HepG2 (cell line): ENCODE data around the gene NACC2. TPM values are rescaled to one million over a fixed set of nuclear protein-coding genes. Genes with fewer than 3 reads are reported as not detected.

Source experiments
- EED ChIP-seq: sonication (generic); formaldehyde crosslinking; IDR thresholded peaks from 2 replicates; pipeline ENCODE4 v1.5.0; 2020; ENCODE audit warnings: mild to moderate bottlenecking, missing genetic modification reagents
- ETV6 ChIP-seq: sonication (generic); formaldehyde crosslinking; conservative IDR thresholded peaks from 2 replicates; pipeline ENCODE4 v1.4.0; 2020; ENCODE audit warnings: missing genetic modification reagents
- HNRNPK ChIP-seq: fragments of 200-400 bp; formaldehyde crosslinking; IDR thresholded peaks from 2 replicates; pipeline ENCODE4 v1.6.1; 2018; ENCODE audit warnings: low read length, low read depth, moderate library complexity, mild to moderate bottlenecking; ENCODE audit not compliant: poor library complexity, severe bottlenecking
- NCOR1 ChIP-seq: fragments of 200-600 bp; sonication (generic); IDR thresholded peaks from 2 replicates; pipeline ENCODE4 v1.7.0; 2017; ENCODE audit warnings: antibody characterized with exemption, low read length, borderline replicate concordance
- SKIL ChIP-seq: sonication (generic); formaldehyde crosslinking; IDR thresholded peaks from 2 replicates; pipeline ENCODE4 v1.8.0; 2022; ENCODE audit warnings: missing genetic modification reagents, mild to moderate bottlenecking, moderate library complexity, borderline replicate concordance
- ZBTB43 ChIP-seq: sonication (generic); formaldehyde crosslinking; conservative IDR thresholded peaks from 2 replicates; pipeline ENCODE4 v1.4.0; 2020; ENCODE audit warnings: missing genetic modification reagents
- ZNF180 ChIP-seq: sonication (generic); formaldehyde crosslinking; IDR thresholded peaks from 2 replicates; pipeline ENCODE4 v1.4.0; 2020; ENCODE audit warnings: low read depth, missing genetic modification reagents, borderline replicate concordance
- ZNF557 ChIP-seq: sonication (generic); formaldehyde crosslinking; IDR thresholded peaks from 2 replicates; pipeline ENCODE4 v1.4.0; 2020; ENCODE audit warnings: missing genetic modification reagents
- ZNF576 ChIP-seq: sonication (generic); formaldehyde crosslinking; IDR thresholded peaks from 2 replicates; pipeline ENCODE4 v1.4.0; 2020; ENCODE audit warnings: mild to moderate bottlenecking, missing genetic modification reagents
- ZSCAN20 ChIP-seq: sonication (generic); formaldehyde crosslinking; IDR thresholded peaks from 2 replicates; pipeline ENCODE4 v1.4.0; 2020; ENCODE audit warnings: missing genetic modification reagents, mild to moderate bottlenecking, borderline replicate concordance
- ZZZ3 ChIP-seq: sonication (generic); formaldehyde crosslinking; IDR thresholded peaks from 2 replicates; pipeline ENCODE4 v1.4.0; 2020; ENCODE audit warnings: missing genetic modification reagents, mild to moderate bottlenecking, borderline replicate concordance
- polyA plus RNA-seq, 8 experiments: library from polyadenylated mRNA; depleted of rRNA in 3 of 8; stranded (reverse) in 7 of 8; unstranded in 1 of 8; fragments of >200 nt; fragmentation: Illumina TruSeq in 4 of 8; extraction: Trizol in 4 of 8; gene quantifications; 2 replicates each; pipeline versions ENCODE4 v1.2.1 to v1.2.3, GENCODE V29; 2011 to 2016; ENCODE audit warnings: low read depth in 4 of 8, missing spikeins in 1 of 8, mixed read lengths in 1 of 8; ENCODE audit not compliant: insufficient read depth in 1 of 8
- total RNA-seq, 5 experiments: library from RNA; depleted of rRNA; stranded (reverse); fragments of >200 nt; fragmentation: Illumina TruSeq; extraction: Trizol; gene quantifications; 2 replicates each; pipeline ENCODE4 v1.2.3, GENCODE V29; 2016; ENCODE audit warnings: low read depth in 1 of 5
- TF ChIP-seq, protein P1 (sequence below): sonication (generic); formaldehyde crosslinking; IDR thresholded peaks from 2 replicates; pipeline ENCODE4 v1.9.0; 2021; ENCODE audit warnings: mild to moderate bottlenecking, missing genetic modification reagents
- TF ChIP-seq, protein P2 (sequence below): sonication (generic); formaldehyde crosslinking; IDR thresholded peaks from 2 replicates; pipeline ENCODE4 v1.9.0; 2022; ENCODE audit warnings: low read depth, missing genetic modification reagents

Gene NACC2
- total and polyA plus RNA-seq, 2 of the 13 experiments (the other 11 are each of a cell fraction or from before 2014, with no cell fraction given) = 5.9 to 12.3 TPM

GRCh38 chr9:136051837-136052471 lies 43.1 kb downstream of the NACC2 start (continued):
- TF ChIP-seq, protein P1, sequence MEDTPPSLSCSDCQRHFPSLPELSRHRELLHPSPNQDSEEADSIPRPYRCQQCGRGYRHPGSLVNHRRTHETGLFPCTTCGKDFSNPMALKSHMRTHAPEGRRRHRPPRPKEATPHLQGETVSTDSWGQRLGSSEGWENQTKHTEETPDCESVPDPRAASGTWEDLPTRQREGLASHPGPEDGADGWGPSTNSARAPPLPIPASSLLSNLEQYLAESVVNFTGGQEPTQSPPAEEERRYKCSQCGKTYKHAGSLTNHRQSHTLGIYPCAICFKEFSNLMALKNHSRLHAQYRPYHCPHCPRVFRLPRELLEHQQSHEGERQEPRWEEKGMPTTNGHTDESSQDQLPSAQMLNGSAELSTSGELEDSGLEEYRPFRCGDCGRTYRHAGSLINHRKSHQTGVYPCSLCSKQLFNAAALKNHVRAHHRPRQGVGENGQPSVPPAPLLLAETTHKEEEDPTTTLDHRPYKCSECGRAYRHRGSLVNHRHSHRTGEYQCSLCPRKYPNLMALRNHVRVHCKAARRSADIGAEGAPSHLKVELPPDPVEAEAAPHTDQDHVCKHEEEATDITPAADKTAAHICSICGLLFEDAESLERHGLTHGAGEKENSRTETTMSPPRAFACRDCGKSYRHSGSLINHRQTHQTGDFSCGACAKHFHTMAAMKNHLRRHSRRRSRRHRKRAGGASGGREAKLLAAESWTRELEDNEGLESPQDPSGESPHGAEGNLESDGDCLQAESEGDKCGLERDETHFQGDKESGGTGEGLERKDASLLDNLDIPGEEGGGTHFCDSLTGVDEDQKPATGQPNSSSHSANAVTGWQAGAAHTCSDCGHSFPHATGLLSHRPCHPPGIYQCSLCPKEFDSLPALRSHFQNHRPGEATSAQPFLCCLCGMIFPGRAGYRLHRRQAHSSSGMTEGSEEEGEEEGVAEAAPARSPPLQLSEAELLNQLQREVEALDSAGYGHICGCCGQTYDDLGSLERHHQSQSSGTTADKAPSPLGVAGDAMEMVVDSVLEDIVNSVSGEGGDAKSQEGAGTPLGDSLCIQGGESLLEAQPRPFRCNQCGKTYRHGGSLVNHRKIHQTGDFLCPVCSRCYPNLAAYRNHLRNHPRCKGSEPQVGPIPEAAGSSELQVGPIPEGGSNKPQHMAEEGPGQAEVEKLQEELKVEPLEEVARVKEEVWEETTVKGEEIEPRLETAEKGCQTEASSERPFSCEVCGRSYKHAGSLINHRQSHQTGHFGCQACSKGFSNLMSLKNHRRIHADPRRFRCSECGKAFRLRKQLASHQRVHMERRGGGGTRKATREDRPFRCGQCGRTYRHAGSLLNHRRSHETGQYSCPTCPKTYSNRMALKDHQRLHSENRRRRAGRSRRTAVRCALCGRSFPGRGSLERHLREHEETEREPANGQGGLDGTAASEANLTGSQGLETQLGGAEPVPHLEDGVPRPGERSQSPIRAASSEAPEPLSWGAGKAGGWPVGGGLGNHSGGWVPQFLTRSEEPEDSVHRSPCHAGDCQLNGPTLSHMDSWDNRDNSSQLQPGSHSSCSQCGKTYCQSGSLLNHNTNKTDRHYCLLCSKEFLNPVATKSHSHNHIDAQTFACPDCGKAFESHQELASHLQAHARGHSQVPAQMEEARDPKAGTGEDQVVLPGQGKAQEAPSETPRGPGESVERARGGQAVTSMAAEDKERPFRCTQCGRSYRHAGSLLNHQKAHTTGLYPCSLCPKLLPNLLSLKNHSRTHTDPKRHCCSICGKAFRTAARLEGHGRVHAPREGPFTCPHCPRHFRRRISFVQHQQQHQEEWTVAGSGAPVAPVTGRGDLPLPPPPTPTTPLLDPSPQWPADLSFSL = no peak
- peak; percentile 33; the same call in 1 of the 2 replicates for TF ChIP-seq SKIL (CRISPR knock-in tag)
- TF ChIP-seq ZSCAN20 (CRISPR knock-in tag) = no peak
- no peak for TF ChIP-seq NCOR1
- TF ChIP-seq ZZZ3 (CRISPR knock-in tag) = no peak
- TF ChIP-seq ZNF576 (CRISPR knock-in tag) = no peak
- TF ChIP-seq ETV6 (CRISPR knock-in tag) = no peak
- TF ChIP-seq ZNF180 (CRISPR knock-in tag) = no peak
- no peak for TF ChIP-seq ZBTB43
- TF ChIP-seq ZNF557 (CRISPR knock-in tag) = no peak
- no peak for TF ChIP-seq EED (CRISPR knock-in tag)
- TF ChIP-seq, protein P2, sequence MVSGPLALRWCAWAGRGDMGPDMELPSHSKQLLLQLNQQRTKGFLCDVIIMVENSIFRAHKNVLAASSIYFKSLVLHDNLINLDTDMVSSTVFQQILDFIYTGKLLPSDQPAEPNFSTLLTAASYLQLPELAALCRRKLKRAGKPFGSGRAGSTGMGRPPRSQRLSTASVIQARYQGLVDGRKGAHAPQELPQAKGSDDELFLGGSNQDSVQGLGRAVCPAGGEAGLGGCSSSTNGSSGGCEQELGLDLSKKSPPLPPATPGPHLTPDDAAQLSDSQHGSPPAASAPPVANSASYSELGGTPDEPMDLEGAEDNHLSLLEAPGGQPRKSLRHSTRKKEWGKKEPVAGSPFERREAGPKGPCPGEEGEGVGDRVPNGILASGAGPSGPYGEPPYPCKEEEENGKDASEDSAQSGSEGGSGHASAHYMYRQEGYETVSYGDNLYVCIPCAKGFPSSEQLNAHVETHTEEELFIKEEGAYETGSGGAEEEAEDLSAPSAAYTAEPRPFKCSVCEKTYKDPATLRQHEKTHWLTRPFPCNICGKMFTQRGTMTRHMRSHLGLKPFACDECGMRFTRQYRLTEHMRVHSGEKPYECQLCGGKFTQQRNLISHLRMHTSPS (CRISPR knock-in tag) = peak; percentile 52; the same call in 1 of the 2 replicates
- peak; percentile 86 for TF ChIP-seq HNRNPK
